Measurements from ENCODE around the gene JAZF1. TPM values are rescaled to one million over a fixed set of nuclear protein-coding genes. Genes with fewer than 3 reads are reported as not detected.

JAZF1 gene
- total RNA-seq, 1 experiment from 2014 or later: 9.1 TPM

DNA sequence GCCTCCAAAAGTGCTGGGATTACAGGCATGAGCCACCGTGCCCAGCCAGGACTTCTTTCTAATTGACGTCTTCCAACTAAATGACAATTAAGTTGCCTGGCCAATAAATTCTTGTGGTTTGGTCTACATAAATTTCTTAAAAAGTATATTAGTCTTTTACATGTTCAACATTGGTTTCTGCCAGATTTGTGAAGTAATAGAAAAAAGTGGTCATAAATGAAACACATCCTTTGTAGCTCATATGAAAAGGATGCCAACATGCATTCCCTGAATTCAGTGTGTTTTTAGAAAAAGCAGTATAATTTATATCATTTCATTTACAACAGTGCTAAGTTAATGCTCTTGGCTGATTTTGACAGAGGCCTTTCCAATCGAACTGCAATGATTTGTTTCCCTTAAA lies 225.6 kb downstream of the JAZF1 start:
- WGBS (ENCODE audit: extremely low coverage, insufficient read length, low lambda C conversion rate): no CpG with 5 or more reads among the region's 3 CpGs
- no peak overlapping the region for H3K18ac ChIP-seq (ENCODE audit: insufficient read length, low read depth, low read length)
- H2AK5ac ChIP-seq (ENCODE audit: insufficient read length, low read length): no peak overlapping the region
- H2BK15ac ChIP-seq (ENCODE audit: low read depth, low read length): no peak overlapping the region
- TF ChIP-seq CTCF (conservative IDR thresholded peaks at IDR 0.05): no peak
- H4K91ac ChIP-seq (ENCODE audit: insufficient read length, low read depth, low read length): no peak overlapping the region
- H3K14ac ChIP-seq (ENCODE audit: insufficient read depth, low read length): no peak overlapping the region
- H3K23ac ChIP-seq (ENCODE audit: insufficient read length, low read depth, low read length): no peak overlapping the region
- Mint-ChIP-seq H3K9me3 (no peaks in the 10 kb centered on the region), H3K27me3 (ENCODE audit: low read depth) (no peaks in the 10 kb centered on the region), H3K36me3 (ENCODE audit: insufficient read depth in 1 of 3, low read depth in 3 of 3) (no peaks in the 10 kb centered on the region), H3K4me3 (no peak overlapping the region), H3K4me1 (peaks cover 2 to 8% of the 10 kb centered on the region in 2 experiments; a peak in 3 of 4 replicates), H3K27ac (no peak overlapping the region)
- H3K4me1 ChIP-seq (ENCODE audit: insufficient read depth, low read length): no peaks in the 10 kb centered on the region
- H3K56ac ChIP-seq (ENCODE audit: insufficient read length, low read depth, low read length): no peak overlapping the region
- H3K4me2 ChIP-seq (ENCODE audit: insufficient read depth, insufficient read length, low read length): no peak overlapping the region
- H3K27ac ChIP-seq (ENCODE audit: insufficient read length, low read depth, low read length): no peak overlapping the region
- no peak overlapping the region for H3K9ac ChIP-seq (ENCODE audit: extremely low read depth, insufficient read length, low read length)
- no peak overlapping the region for H3K4ac ChIP-seq (ENCODE audit: low read depth, low read length)
- H2BK5ac ChIP-seq (ENCODE audit: insufficient read length, low read length): no peak overlapping the region
- no peak overlapping the region for H2AFZ ChIP-seq (ENCODE audit: low read length)
- H3K23me2 ChIP-seq (ENCODE audit: insufficient read length, low read depth, low read length, poor library complexity, severe bottlenecking): no peaks in the 10 kb centered on the region
- no peak overlapping the region for H3T11ph ChIP-seq (ENCODE audit: low read length)
- no peak overlapping the region for H2BK120ac ChIP-seq (ENCODE audit: low read depth, low read length, poor library complexity, severe bottlenecking)
- H2BK12ac ChIP-seq (ENCODE audit: insufficient read length, low read depth, low read length): no peak overlapping the region
- H4K5ac ChIP-seq (ENCODE audit: insufficient read length, low read depth, low read length): no peak overlapping the region
- no peak for DNase-seq
- H3K79me2 ChIP-seq (ENCODE audit: insufficient read depth, low read length): no peaks in the 10 kb centered on the region
- no peaks in the 10 kb centered on the region for H3K27me3 ChIP-seq (ENCODE audit: insufficient read depth, low read length)
- no peaks in the 10 kb centered on the region for H4K20me1 ChIP-seq (ENCODE audit: control insufficient read depth, insufficient read depth, insufficient read length)
- H3K9me3 ChIP-seq (ENCODE audit: control insufficient read depth, low read depth, low read length): no peaks in the 10 kb centered on the region
- H3K79me1 ChIP-seq (ENCODE audit: insufficient read depth, low read depth, low read length, poor library complexity, severe bottlenecking): no peaks in the 10 kb centered on the region
- H4K8ac ChIP-seq (replicated peaks; ENCODE audit: insufficient read length, low read depth, low read length): no peak overlapping the region
- H2BK20ac ChIP-seq (ENCODE audit: low read depth, low read length, poor library complexity, severe bottlenecking): no peak overlapping the region
